Peyer's patch (tissue), 4 donors: ENCODE measurements around the gene NEDD4L. TPM values are rescaled to one million over a fixed set of nuclear protein-coding genes. Genes with fewer than 3 reads are reported as not detected.

Source experiments
- DNase-seq, 3 donors: peaks; one replicate each; pipeline ENCODE4 v3.0.0-alpha.2; 2017 to 2019
- H3K27ac ChIP-seq, 4 donors: fragments of 200-600 bp; sonication (generic); one replicate each; pipeline ENCODE4 v1.5.1; 2016 to 2019
- H3K27me3 ChIP-seq, 2 donors: fragments of 200-600 bp; sonication (generic); one replicate each; pipeline ENCODE4 v1.5.1; 2019
- H3K36me3 ChIP-seq, 3 donors: fragments of 200-600 bp; sonication (generic); one replicate each; pipeline ENCODE4 v1.5.1; 2016 to 2019
- H3K4me1 ChIP-seq, 4 donors: fragments of 200-600 bp; sonication (generic); one replicate each; pipeline ENCODE4 v1.5.1; 2016 to 2019
- H3K4me3 ChIP-seq, 4 donors: fragments of 200-600 bp; sonication (generic); 1 replicate in 3 of 4; 2 replicates in 1 of 4; pipeline ENCODE4 v1.5.1; 2016 to 2019; ENCODE audit warnings: mild to moderate bottlenecking in 1 of 4
- H3K9me3 ChIP-seq, 4 donors: fragments of 200-600 bp; sonication (generic); one replicate each; pipeline ENCODE4 v1.5.1; 2016 to 2019; ENCODE audit warnings: mild to moderate bottlenecking in 1 of 4
- CTCF ChIP-seq, 6 experiments: fragments of 450-650 bp in 4 of 6; fragments of 200-600 bp in 2 of 6; sonication (generic) in 1 of 6; IDR thresholded peaks; one replicate each; pipeline ENCODE4 v1.5.1; 2017 to 2019; ENCODE audit warnings: antibody characterized with exemption in 6 of 6, mild to moderate bottlenecking in 3 of 6, moderate library complexity in 1 of 6
- POLR2A ChIP-seq, 2 donors: fragments of 450-650 bp; IDR thresholded peaks; one replicate each; pipeline ENCODE4 v1.5.1; 2017; ENCODE audit warnings: antibody characterized with exemption in 2 of 2, mild to moderate bottlenecking in 2 of 2, moderate library complexity in 2 of 2
- total RNA-seq, 4 donors: library from RNA; depleted of rRNA; stranded (reverse); fragments of >200 nt; gene quantifications; one replicate each; pipeline ENCODE4 v1.1.0, GENCODE V29; 2016

Gene NEDD4L
- total RNA-seq, 4 donors from 2014 or later: 213 to 312 (median 277) TPM

- DNase-seq: peak in 2 of 3 donors; percentile 67 to 77
- Histone ChIP-seq H3K27me3 (no peaks in the 10 kb centered on the region), H3K9me3 (no peaks in the 10 kb centered on the region), H3K4me3 (peak overlapping the region in 1 of 4 donors; percentile 25), H3K27ac (peak overlapping the region in 3 of 4 donors; percentile 54 to 90 (median 67)), H3K36me3 (no peaks in the 10 kb centered on the region), H3K4me1 (peaks cover 0 to 9% (median 0%) of the 10 kb centered on the region in 4 donors)
- peak in 2 of 6 experiments; percentile 9 to 15 for TF ChIP-seq CTCF (IDR thresholded peaks at IDR 0.05)
- peak in 1 of 2 donors; percentile 57 for TF ChIP-seq POLR2A (IDR thresholded peaks at IDR 0.05)
Measured at GRCh38 chr18:58087928-58088690, 44.1 kb downstream of the NEDD4L start.

GRCh38 chr18:58088691-58089065, 44.7 kb downstream of the NEDD4L start:
- Histone ChIP-seq H3K4me1 (peaks cover 0 to 14% (median 0%) of the 10 kb centered on the region in 4 donors), H3K36me3 (no peaks in the 10 kb centered on the region), H3K9me3 (no peaks in the 10 kb centered on the region), H3K27me3 (no peaks in the 10 kb centered on the region), H3K27ac (peak overlapping the region in 2 of 4 donors; percentile 67 to 90), H3K4me3 (no peak overlapping the region)
- no peak for TF ChIP-seq POLR2A (IDR thresholded peaks at IDR 0.05)
- TF ChIP-seq CTCF (IDR thresholded peaks at IDR 0.05): no peak
- DNase-seq: no peak

GRCh38 chr18:58091099-58091611, 47.1 kb downstream of the NEDD4L start:
- no peaks in the 10 kb centered on the region for H3K9me3 ChIP-seq
- peak overlapping the region in 3 of 4 donors; percentile 54 to 89 (median 80) for H3K27ac ChIP-seq
- peak overlapping the region in 1 of 4 donors; percentile 20 for H3K4me3 ChIP-seq
- H3K27me3 ChIP-seq: no peaks in the 10 kb centered on the region
- H3K36me3 ChIP-seq: no peaks in the 10 kb centered on the region
- no peak for TF ChIP-seq CTCF (IDR thresholded peaks at IDR 0.05)
- TF ChIP-seq POLR2A (IDR thresholded peaks at IDR 0.05): peak in 1 of 2 donors; percentile 60
- peaks cover 0 to 22% (median 0%) of the 10 kb centered on the region in 4 donors for H3K4me1 ChIP-seq
- DNase-seq: peak in 2 of 3 donors; percentile 68 to 85

GRCh38 chr18:58093311-58093803, 49.3 kb downstream of the NEDD4L start:
- Histone ChIP-seq H3K27ac (no peak overlapping the region), H3K9me3 (no peaks in the 10 kb centered on the region), H3K27me3 (no peaks in the 10 kb centered on the region), H3K4me3 (no peak overlapping the region), H3K4me1 (peaks cover 0 to 36% (median 6%) of the 10 kb centered on the region in 4 donors), H3K36me3 (no peaks in the 10 kb centered on the region)
- TF ChIP-seq CTCF (IDR thresholded peaks at IDR 0.05) (no peak), POLR2A (IDR thresholded peaks at IDR 0.05) (no peak)
- no peak for DNase-seq

- Histone ChIP-seq H3K4me3 (no peak overlapping the region), H3K4me1 (peaks cover 0 to 50% (median 6%) of the 10 kb centered on the region in 4 donors), H3K27me3 (no peaks in the 10 kb centered on the region), H3K9me3 (no peaks in the 10 kb centered on the region), H3K27ac (no peak overlapping the region), H3K36me3 (no peaks in the 10 kb centered on the region)
- no peak for TF ChIP-seq POLR2A (IDR thresholded peaks at IDR 0.05)
- DNase-seq: no peak
Measured at GRCh38 chr18:58095222-58095621, 51.2 kb downstream of the NEDD4L start.

- H3K4me1 ChIP-seq: peaks cover 0 to 50% (median 6%) of the 10 kb centered on the region in 4 donors
- H3K36me3 ChIP-seq: no peaks in the 10 kb centered on the region
- no peak overlapping the region for H3K4me3 ChIP-seq
- no peaks in the 10 kb centered on the region for H3K9me3 ChIP-seq
- H3K27me3 ChIP-seq: no peaks in the 10 kb centered on the region
- TF ChIP-seq CTCF (IDR thresholded peaks at IDR 0.05) (no peak), POLR2A (IDR thresholded peaks at IDR 0.05) (no peak)
- DNase-seq: no peak
- peak overlapping the region in 1 of 4 donors; percentile 36 for H3K27ac ChIP-seq
Measured at GRCh38 chr18:58095655-58096054, 51.6 kb downstream of the NEDD4L start.
